HG03064 (cell line): ENCODE measurements around the gene MAP4K3.
"Not testable (repeated sequence)": the region's sequence is repeated elsewhere in the genome, so short reads cannot be mapped to it uniquely, and the experiment has no call there.

Experiments used
- ATAC-seq: cut with Tn5 transposase; IDR thresholded peaks from one replicate; pipeline ENCODE4 v1.9.1; 2021; ENCODE audit warnings: low read depth; ENCODE audit not compliant: unreplicated experiment

Gene MAP4K3

DNA sequence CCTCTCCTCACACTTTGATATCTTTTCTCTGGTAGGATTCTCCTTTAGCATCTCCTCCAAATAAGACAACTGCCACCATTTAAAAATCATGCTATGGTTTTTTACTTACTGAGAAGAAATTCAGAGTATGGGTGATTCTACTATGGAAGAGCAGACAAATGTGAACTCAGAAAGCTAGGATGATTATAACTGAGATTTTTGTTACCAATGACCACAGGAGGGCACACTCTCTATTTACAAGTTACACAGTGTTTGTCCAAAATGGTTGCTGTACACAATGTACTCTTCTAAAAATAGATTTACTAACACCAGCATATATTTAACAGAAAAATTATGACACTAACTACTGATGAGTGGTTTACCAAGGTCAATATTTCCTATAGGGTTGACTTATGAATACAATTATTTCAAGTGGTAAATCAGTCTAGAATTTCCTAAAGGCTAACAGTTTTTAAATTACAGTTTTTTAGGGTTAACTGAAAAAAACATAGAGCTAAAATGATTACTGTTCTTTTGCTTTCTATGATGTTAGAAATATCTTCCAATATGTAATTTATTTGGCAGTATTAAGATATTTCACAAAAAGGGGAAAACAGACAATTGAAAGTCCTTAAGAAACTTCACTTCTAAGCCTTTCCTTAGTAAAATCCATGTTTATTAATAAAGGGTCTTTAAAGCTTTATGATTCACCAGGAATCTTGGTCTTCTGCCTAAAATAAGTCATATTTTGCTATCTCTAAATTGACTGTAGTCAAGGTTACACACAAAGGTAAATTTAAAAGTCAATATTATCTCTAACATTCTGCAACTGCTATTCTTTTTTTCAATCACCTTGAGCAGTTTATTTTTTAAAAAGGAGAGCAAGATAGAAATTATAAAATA is 57.2 kb downstream of the MAP4K3 start:
- ATAC-seq = peak; percentile 75

DNA sequence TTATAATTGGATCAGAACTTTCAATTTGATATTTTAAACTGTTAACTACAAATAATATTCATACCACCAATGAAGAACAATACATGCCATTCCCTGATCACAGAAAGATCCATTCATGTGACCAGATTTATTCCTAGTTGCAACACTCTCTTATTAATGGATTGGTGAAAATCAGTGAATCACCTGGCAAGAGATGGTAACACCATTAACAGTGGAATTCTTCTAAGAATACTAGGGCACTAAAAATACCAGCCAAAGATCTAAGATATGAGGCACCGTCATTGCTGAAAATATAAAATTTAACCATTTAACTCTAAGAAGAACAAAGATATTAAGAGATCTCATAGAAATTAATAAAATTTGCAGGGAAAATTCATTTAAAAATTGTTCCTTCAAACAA is 58.1 kb downstream of the MAP4K3 start:
- no peak for ATAC-seq

DNA sequence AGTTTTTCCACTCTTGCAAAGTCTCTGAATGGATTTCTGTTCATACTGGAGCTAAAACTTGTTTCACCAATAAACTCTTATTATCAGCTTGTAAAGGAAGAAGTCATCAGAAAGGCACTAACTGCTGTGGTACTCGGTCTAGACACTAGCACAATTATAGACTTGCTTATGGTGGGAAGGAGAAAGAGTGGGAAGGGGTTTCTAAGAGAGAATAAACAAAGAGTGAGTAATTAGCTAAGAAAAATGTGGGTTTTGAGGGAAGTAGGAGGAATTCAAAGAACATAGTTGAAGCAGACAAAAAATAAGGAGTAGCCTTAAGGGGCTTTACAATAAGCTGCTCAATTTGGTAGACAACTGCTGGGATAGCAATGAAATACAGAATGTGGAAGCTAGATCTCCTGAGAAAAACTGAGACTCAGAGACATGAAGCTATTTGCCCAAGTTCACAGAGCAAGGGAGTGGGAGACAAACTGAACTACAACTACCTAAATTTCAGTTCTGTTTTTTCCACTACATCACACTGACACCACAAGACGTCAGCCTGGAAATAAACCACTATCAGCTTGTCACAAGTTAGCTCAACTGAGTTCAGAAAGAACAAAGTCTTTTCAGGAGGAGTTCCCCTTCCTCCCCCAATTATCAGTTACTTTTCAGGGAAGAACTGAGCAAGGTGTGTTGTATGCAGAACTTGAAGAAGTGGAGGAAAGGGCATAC is 59.7 kb downstream of the MAP4K3 start:
- ATAC-seq = no peak

DNA sequence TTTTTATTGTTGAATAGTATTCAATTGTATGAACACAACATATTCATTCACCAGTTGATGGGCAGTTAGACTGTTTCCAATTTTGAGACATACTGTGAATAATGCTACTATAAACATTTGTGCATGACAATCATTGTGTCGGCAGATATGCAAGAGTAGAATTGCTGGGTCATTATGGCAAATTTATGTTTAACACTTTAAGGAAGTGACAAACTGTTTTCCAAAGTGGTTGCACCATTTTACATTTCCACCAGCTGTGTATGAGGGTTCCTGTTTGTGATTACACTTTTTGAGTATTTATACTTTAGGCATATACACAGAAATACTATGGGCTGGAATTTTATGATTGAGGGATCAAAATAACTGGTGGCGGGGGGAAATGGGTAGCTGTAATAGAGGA is 61.2 kb downstream of the MAP4K3 start:
- ATAC-seq = no peak

DNA sequence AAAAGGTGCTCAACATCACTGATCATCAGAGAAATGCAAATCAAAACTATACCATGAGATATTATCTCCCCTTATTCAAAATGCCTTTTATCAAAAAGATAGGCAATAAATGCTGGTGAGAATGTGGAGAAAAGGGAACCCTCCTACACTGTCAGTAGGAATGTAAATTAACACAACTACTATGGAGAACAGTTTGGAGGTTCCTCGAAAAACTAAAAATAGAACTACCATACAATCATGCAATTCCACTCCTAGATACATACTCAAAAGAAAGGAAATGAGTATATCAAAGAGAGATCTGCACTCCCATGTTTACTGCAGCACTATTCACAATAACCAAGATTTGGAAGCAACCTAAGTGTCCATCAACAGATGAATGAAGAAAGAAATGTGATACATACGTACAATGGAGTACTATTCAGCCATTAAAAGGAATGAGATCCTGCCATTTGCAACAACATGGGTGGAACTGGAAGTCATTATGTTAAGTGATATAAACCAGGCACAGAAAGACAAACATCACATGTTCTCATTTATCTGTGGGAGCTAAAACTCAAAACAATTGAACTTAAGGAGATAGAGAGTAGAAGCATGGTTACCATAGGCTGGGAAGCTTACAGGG is 63.8 kb downstream of the MAP4K3 start:
- ATAC-seq = no peak

DNA sequence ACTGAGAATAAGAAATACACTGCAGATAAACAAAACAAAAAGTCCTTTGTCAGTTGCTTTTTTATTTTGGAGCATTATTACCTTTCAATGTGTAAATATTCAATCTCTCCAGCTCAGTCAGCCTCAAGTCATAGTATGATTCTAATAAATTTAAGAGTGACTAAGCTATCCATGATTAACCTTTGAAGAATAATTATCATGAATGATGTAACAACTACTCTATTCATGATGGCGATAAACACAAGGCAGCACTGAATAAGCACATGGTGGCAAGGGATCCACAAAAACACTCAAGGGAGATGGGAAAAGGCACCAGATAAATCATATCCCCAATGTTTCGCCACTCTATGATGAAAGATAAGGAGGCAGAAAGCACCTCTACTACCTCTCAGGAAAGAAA is 67.0 kb downstream of the MAP4K3 start:
- ATAC-seq = no peak

DNA sequence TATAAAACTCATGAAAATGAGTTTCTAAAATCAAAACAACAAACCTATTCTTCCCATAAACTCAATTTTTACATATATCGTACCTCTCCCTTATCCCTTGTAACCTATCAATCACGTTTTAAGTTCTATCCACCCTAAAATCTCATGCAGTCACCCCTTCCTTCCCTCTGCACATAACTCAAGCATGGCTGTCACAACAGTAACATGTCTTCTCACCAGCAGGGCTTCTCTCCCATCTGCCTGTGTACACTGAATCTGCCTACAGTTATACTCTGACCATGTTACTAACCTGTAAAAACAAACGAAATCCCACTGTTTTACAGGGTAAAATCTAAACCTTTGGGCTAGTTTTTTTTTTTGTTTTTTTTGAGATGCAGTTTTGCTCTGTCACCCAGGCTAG is 68.2 kb downstream of the MAP4K3 start:
- ATAC-seq = no peak

DNA sequence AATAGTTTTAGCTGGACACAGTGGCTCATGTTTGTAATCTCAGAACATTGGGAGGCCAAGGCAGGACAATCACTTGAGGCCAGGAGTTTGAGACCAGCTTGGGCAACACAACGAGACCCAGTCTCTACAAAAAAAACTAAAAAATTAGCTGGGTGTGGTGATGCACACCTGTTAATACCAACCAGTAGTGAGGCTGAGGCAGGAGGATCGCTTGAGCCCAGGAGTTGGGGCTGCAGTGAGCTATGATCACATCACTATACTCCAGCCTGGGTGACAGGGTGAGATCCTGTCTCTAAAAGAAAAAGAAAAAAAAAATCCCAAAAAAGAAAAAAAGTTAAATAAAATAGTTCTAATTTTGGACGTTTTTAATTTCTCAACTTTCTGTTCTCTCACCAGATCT is 68.7 kb downstream of the MAP4K3 start:
- no peak for ATAC-seq

DNA sequence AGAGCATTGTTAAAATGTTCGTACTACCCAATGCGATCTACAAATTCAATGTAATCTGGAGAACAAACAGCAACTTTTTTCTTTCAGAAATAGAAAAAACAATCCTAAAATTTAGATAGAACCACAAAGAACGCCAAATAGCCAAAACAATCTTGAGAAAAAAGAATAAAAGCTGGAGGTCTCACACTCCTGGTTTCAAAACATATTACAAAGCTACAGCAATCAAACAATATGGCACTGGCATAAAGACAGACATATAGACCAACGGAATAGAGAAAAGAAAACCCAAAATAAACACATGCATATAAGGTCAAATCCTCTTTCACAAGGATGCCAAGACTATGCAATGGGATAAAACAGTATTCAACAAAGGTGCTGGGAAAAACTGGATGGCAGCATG is 74.5 kb downstream of the MAP4K3 start:
- ATAC-seq = no peak

DNA sequence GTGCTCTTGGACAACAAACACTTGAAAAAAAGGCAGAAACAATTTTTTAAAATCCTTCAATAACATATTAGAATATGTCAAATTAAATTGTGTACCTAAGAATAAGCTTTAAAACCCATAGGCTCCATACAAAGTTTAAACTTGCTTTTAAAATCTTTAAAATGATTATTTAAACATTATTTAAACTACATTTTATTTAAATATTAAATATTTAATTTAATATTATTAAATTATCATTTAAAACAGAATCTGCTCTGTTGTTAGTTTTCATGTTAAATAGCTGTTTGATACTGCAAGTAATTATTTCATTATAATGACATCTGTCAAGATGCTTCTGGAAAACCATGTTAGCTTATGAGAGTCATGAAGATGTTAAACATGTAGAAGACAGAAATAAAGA is 75.6 kb downstream of the MAP4K3 start:
- ATAC-seq = no peak

DNA sequence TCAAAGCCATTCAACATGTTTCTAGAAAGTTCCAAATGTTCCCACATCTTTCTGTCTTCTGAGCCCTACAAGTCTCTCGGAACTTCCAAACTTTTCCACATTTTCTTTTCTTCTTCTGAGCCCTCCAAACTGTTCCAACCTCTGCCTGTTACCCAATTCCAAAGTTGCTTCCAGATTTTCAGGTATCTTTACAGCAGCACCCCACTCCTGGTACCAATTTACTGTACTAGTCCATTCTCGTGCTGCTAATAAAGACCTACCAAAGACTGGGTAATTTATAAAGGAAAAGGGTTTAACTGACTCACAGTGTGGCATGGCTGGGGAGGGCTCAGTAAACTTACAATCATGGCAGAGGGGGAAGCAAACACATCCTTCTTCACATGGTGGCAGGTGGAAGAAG is 76.7 kb downstream of the MAP4K3 start:
- not testable (repeated sequence) for ATAC-seq

DNA sequence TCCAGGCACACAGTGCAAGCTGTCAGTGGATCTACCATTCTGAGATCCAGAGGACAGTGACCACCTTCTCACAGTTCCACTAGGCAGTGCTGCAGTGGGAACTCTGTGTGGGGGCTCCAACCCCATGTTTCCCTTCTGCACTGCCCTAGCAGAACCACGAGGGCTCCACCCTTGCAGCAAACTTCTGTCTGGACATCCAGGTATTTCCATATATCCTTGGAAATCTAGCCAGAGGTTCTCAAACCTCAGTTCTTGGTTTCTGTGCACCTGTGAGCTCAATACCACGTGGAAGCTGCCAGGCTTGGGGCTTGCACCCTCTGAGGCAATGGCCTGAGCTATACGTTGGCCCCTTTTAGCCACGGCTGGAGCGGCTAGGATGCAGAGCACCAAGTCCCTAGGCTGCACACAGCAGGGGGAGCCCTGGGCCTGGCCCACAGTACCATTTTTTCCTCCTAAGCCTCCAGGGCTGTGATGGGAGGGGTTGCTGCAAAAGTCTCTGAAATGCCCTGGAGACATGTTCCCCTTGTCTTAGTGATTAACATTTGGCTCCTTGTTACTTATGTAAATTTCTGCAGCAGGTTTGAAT is 77.5 kb downstream of the MAP4K3 start:
- no peak for ATAC-seq

DNA sequence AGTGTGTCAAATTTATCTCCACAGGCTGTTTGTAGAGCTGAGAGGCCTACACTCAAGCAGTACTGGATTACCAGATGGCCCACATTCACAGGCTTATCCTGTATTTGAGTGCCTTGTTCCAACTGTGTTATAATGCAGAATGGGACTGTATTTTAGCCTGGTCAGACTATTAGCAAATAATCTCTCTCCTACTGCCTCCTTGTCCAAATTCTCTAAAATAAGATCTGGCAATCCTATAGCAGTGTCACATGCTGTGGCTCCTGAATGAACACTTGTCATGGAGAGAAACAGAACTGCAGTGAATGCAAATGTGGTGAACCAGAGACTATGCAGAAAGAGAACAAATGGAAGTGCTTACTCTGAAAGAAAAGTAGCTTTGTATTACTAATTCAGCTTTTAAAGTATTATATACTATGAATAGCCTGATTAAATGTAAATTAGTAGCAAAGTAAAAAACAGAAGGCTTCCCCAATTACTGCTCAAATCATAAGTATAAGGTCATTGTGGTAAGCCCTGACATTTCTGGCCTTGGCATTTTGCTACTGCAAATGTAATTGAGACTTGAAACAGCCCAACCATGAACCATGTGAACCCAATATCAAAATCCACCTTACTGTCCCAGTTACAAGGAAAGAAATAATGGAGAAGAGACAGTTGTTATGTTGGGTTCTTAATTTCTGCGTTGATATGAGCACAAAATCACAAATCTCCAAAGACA is 80.0 kb downstream of the MAP4K3 start:
- no peak for ATAC-seq

DNA sequence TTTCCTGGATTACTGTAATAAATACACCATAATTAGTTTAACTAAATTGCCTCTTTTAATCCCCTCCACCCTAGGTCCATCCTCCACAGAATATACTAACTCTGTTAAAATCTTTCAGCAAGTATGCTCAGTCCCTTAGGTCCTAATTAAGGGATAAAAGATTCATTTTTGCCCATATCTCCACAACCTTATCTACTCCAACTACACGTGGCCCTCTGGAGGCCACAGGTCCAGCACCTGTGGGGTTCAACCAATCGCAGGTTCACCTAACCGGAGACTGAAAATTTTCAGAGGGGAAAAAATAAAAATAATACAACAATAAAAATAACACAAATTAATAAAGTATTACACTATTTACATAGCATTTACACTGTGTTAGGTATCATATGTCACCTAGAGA is 86.4 kb downstream of the MAP4K3 start:
- ATAC-seq = no peak

DNA sequence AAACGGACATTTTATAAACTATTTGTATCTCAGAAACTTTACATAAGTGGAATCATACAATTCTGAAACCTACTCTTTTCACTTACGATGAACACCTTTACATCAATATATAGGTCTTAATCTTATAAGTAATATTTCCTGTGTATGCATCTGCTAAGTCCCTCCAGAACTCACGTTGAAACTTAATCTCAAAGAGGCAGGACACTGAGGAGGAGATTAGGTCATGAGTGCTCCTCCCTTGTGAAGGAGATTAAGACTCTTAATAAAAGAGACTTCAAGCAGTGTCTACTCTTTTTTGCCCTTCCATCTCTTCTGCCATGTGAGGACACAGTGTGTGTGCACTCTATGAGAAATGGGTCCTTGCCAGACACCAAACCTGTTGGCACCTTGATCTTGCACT is 98.6 kb downstream of the MAP4K3 start:
- no peak for ATAC-seq

DNA sequence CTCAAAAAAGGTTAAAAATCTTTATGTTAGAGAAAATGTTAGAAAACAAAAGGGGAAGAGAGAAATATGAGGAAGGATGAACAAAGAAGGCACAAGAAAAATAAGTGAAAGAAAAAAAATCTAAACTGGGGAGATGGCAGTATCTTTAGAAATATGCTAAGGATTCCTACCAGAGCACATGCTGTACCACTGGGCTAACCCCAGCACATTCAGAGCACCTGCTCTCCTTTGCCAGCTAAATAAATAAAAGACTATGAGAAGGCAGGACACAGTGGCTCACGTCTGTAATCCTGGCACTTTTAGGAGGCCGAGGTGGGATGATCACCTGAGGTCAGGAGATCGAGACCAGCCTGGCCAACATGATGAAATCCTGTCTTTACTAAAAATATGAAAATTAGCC is 101.2 kb downstream of the MAP4K3 start:
- ATAC-seq = no peak

DNA sequence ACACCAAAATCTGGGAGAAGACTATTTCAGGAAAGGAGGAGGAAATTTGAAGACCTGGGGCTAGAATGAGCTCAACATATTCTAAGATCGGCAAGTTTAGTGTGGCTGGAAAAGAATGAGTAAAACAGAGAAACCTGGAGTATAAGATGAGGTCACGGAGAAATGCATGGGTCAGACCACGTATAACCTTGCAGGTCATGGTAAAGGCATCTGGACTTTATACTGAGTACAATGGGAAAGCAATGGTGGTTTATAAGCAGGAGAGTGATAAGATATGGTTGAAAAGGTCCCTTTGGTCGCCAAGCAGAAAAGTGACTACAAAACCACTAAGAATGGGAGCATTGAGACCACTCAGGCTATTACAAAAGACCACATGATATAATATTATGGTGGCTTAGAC is 102.1 kb downstream of the MAP4K3 start:
- ATAC-seq = no peak

DNA sequence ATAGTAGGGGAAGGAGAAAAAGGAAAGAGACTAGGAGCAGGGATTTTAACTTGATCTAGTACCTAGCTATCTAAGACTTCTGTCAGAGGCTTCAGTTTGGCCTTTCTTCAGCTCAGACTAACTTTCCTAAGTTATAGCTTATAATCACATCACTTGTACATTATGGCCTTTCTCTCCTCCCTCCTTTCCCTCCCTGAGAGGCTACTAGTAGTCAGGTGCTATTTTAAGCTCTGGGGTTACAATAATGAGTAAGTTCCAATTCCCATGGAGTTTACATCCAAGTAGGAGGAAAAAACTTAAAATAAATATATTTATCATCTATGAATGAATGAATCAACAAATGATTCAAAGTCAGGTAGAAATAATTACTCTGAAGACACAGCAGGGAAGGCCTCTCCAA is 102.6 kb downstream of the MAP4K3 start:
- ATAC-seq = no peak

DNA sequence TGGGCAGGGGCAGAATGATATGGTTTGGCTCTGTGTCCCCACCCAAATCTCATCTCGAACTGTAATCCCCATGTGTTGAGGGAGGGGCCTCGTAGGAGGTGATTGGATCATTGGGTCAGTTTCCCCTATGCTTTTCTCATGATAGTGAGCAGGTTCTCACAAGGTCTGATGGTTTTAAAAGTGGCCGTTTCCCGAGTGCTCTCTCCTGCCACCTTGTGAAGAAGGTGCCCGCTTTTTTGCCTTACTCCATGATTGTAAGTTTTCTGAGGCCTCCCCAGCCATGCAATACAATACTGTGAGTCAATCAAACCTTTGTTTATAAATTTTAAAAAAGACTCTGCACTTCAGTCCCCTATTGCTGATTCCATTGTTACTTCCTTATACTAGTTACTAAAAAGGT is 110.4 kb downstream of the MAP4K3 start:
- ATAC-seq = no peak

DNA sequence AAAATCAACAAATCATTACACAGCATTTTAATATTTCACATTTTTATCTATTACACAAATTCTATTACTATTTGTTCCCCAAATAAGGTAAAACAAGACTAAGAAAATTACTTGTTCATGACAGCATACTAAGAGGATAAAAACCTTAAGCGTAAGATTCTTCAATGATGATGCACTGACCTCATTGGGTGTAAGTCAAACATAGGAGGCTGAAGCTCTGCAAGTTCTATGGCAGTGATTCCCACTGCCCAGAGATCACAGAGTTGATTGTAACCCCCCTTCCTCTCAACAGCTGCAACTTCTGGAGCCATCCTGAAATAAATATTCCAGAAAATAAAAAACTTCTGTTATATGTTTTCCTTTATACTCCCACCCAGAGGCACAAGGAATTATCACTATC is 111.1 kb downstream of the MAP4K3 start:
- no peak for ATAC-seq
